HG03095 (cell line): ENCODE data around the gene TOM1L2.

Source experiments
- ATAC-seq: cut with Tn5 transposase; IDR thresholded peaks from one replicate; pipeline ENCODE4 v1.9.1; 2021; ENCODE audit warnings: moderate library complexity; ENCODE audit not compliant: unreplicated experiment

The TOM1L2 gene

GRCh38 chr17:17902376-17902775 lies 69.8 kb downstream of the TOM1L2 start:
- no peak for ATAC-seq

- no peak for ATAC-seq
These were observed 71.3 kb downstream of the TOM1L2 start for GRCh38 chr17:17900615-17901520.

GRCh38 chr17:17899486-17899885 lies 72.7 kb downstream of the TOM1L2 start:
- no peak for ATAC-seq

DNA sequence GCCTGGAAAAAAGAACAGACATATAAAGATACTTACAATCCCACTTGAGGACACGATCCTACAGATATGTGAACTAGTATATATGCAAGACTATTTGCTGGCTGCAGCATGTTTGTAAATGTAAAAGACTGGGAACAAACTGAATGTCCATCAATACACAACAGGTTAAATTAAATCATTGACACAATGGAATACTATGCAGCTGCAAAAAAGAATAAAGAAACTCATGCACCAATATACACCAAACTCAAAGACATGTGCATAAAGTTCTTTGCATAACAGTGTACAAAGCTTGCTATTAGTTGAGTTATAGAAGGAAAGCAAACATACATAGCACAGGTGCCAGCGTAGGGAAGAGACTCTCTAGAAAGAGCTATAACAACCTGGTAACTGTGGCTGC lies 73.5 kb downstream of the TOM1L2 start:
- ATAC-seq: no peak

GRCh38 chr17:17897442-17897841 lies 74.8 kb downstream of the TOM1L2 start:
- ATAC-seq: peak; percentile 46

- no peak for ATAC-seq
These were observed 75.5 kb downstream of the TOM1L2 start for GRCh38 chr17:17896746-17897145.

- ATAC-seq: no peak
These were observed 78.2 kb downstream of the TOM1L2 start for GRCh38 chr17:17893801-17894644.

DNA sequence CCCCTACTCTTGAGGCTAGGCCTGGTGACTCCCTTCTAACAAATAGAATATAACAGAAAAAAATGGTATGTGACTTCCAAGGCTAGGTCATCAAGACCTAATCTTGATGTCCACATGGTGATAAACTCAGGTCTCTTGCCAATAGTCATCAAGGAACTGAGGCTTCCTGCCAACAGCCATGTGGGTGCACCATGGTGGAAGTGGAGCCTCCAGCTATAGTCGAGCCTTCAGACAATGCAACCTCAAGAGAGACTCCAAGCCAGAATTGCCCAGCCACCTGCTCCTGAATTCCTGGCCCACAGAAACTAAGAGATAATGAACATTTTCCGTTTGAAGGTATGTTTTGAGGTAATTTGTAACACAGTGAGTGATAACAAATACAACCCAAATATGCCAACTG lies 79.5 kb downstream of the TOM1L2 start:
- ATAC-seq: no peak

DNA sequence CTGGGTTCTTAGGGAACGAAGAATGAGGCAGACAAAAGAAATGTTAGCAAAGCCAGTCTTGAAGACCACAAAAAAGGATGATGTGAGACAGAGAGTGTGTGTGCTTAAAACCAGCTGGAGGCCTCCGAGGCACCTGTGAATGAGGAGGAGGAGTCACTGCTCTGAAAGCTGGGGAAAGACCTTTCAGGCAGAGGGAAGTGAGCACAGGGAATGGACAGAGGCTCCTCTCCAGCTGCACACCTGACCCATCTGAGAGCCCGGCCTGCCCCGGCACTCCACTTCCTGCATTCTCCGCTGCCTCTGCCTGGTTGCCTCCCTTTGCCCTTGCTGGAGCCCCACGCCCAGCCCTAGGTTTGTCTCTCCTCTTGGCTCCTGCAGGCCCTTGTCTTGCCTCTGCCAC lies 80.2 kb downstream of the TOM1L2 start:
- no peak for ATAC-seq

DNA sequence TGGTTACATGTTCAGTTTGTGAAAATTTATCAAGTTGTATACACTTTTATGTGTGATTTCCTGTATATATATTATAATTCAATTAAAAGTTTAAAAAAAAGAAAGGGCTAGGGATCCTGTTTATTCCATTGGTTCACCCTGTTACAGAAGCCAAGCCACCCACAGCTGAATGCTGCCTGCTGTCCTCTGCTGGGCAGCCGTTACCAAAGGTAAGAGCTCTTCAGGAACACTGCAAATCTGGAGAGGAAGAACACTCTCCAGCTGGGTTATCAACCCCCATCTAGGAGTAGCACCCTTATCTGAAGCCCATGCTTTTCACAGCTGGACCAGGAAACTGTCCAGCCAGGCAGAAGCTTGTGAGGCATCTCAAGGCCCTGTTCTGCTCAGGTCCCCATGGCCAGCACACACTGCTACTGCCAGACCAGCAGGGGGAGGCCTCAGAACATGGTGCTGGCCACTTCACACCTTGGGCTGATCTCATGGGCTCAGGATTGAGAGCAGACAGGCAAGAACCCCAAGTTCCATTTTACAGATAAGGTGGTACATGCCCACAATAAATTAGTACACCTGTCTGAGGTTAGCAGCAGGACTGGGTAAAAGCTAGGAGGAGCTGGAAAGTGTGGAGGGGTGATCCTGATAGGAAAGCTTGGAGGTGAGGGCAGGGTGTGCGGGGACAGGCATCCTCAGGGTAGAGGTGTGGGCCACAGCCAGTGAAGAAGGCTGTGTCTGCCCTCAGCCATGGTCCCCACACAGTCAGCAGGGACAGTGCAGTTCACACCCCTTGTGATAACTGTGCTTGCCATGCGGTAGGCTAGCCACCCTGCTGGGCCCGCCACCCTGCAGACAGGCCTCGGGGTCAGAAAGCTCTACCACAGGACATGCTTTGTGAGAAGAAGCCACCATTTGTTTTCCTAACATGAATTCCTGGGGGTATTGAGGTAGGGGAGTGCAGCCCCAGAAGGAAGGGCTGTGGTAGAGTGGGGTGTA lies 81.1 kb downstream of the TOM1L2 start:
- ATAC-seq: no peak

DNA sequence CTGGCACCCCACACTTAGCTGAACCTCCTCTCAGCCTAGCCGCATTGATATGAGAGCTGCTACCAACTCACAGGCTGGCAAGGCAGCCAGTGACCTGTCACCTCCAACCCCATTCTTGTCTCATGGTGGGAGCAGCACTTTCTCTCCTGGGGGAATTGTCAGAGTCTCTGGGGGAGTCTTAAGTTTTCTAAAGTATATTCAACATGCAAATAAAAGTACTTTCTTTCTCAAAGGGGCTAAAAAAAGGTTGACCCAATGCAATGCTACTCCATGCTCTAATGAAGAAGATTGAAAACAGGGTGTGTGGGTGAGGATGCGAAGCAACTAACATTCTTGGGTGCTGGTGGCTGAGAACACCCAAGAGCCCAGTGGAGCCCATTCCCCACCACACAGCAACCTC lies 82.3 kb downstream of the TOM1L2 start:
- no peak for ATAC-seq

DNA sequence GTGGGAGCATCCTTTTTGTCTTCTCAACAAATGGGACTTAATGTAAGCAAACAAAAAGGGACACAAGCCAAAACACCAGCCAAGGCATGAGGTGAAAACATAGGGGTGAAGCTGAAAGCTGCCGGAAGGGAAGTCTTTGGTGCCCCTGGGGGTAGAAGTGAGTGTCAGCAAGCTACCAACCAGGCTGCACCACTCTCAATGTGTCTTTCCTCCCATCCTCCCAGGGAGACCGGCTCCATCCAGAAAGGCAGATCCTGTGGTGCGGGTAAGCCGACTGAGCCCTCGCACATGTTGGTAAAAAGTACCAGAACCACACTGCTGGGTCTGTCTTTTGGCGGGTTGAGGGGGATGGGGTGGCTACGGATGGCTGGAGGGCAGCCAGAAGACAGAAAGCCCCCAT lies 83.4 kb downstream of the TOM1L2 start:
- ATAC-seq: no peak

GRCh38 chr17:17888371-17888770 lies 83.8 kb downstream of the TOM1L2 start:
- ATAC-seq: no peak

GRCh38 chr17:17887752-17888304 lies 84.4 kb downstream of the TOM1L2 start:
- no peak for ATAC-seq

DNA sequence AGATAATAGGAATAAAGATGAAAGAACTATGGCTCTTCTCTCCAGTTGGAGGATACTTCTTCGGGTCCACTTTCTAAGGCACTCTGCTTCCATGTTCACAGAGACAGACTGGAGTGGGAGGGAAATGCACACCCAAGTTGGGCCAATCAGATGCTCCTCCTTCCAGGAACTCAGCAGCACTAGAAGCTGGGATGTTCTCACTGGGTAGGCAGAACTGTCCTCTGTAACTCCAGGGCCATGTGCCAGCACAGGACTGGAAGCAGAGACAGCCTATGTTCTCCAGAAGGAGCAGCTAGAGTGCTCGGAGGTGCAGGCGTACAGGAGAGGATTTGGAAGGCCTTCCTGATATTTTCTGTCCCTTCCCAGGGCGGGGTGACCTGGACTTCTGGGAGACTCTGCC lies 85.5 kb downstream of the TOM1L2 start:
- no peak for ATAC-seq

DNA sequence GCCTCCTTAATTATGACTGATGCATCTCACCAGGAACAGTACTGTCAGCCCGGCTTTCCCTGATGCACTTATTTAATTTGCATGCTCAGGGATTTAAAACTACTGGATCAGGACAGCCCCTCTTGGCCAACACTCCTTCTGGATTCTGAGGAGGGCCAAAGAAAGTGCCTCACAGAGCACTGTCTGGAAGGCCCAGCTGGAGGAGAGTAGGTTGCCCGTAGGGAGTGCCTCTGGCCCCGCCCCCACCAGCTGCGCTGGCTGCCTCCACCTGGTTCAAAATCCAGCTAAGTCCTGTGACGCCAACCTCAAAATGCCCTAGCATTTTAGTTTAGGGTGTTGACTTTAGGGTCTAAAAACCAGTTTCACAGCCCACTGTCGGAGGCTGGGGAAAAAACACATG lies 86.0 kb downstream of the TOM1L2 start:
- ATAC-seq: no peak

GRCh38 chr17:17884391-17885357 lies 87.5 kb downstream of the TOM1L2 start:
- no peak for ATAC-seq

DNA sequence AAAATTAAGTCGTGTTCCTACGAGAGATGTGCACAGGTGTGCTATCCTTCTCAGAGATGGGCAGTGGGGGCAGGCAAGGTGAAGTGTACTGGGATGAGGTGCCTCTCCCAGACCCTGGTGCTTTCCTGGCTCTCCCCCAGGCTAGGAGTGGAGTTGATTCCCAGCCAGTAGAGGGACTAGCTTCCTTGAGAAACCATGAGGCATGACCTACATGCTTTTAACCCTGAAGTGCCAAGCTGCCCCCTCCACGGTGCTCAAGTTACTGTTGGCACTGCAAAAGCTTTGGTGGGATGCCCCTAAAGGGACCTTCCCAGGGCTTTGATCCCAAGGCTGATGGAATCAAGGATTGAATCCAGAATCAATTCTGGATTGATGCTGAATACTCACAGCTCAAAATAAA lies 88.4 kb downstream of the TOM1L2 start:
- no peak for ATAC-seq

- ATAC-seq: no peak
These were observed 90.1 kb downstream of the TOM1L2 start for GRCh38 chr17:17882082-17882581.
